Measurements from ENCODE around the gene JAKMIP2. TPM values are rescaled to one million over a fixed set of nuclear protein-coding genes. Genes with fewer than 3 reads are reported as not detected.
A peak's percentile ranks its signal among the peaks of the same experiment; 100 is the strongest.
"Not testable (repeated sequence)": the region's sequence is repeated elsewhere in the genome, so short reads cannot be mapped to it uniquely, and the experiment has no call there.

The JAKMIP2 gene
- total RNA-seq, result not detected in 2 replicates

GRCh38 chr5:147782110-147783028, at the start of gene JAKMIP2:
JAKMIP2 (minus strand) TSS chr5:147782728; CDS start chr5:147671806, 110,922 bp downstream.
- no peak for DNase-seq (ENCODE audit: low read depth in 2 of 2)

DNA sequence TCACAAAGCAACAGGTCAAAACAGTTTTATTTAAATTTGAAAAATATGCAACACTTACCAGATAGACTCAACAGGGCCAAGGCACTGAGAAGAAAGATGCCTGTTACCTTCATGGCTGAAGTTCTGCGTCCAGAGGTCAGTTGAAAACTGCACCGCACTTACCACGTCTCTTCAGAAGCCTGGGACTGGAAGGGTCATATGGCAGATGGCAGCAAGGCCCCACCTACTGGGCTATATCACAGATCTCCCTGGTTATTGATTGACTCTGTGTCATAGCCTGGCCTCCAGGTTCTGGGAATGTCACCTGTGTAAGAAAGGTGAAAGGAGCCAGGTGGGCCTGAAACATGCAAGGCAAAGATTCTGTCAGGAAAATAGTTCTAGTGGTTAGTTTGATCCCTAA, 48.9 kb upstream of the JAKMIP2 start, which contains the start of gene SPINK1:
SPINK1 (minus strand) TSS at position 207 of the 400 bp plus-strand sequence; CDS start at position 113, 94 bp downstream.
- no peak for DNase-seq (ENCODE audit: low read depth in 2 of 2)

- DNase-seq (ENCODE audit: low read depth in 2 of 2), result no peak
These were observed 47.5 kb upstream of the JAKMIP2 start for GRCh38 chr5:147830035-147830434.

DNA sequence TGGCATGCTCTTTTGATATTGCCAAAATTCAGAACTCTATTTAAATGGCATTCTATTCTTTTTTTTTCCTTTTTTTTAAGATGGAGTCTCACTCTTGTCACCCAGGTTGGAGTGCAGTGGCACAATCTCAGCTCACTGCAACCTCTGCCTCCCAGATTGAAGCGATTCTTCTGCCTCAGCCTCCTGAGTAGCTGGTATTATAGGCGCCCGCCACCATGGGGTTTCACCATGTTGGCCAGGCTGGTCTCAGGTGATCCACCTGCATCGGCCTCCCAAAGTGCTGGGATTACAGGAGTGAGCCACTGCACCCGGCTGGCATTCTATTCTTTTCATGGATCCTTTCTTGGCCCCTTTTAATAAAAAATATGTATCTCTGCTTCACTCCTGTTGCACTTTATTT, 44.5 kb upstream of the JAKMIP2 start:
- not testable (repeated sequence) for DNase-seq (ENCODE audit: low read depth in 2 of 2)

DNA sequence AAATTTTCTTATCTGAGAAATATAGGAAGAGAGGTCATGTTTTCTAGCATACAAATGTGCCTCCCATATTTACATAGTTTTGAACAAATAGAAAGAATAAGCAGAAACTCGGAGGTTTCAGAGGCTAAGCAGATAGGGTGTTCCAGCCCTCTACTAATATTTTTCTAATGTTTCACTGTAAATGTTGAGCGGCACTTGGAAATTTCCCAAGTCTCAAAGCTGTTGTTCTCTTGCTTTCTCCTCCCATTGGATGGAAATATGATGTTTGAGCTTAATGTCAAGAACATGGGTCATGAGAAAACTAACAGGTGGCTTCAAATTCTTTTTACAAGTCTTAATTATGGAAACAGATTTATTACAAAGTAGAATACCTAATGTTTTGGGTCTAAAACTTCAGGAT, 43.8 kb upstream of the JAKMIP2 start:
- no peak for DNase-seq (ENCODE audit: low read depth in 2 of 2)

DNA sequence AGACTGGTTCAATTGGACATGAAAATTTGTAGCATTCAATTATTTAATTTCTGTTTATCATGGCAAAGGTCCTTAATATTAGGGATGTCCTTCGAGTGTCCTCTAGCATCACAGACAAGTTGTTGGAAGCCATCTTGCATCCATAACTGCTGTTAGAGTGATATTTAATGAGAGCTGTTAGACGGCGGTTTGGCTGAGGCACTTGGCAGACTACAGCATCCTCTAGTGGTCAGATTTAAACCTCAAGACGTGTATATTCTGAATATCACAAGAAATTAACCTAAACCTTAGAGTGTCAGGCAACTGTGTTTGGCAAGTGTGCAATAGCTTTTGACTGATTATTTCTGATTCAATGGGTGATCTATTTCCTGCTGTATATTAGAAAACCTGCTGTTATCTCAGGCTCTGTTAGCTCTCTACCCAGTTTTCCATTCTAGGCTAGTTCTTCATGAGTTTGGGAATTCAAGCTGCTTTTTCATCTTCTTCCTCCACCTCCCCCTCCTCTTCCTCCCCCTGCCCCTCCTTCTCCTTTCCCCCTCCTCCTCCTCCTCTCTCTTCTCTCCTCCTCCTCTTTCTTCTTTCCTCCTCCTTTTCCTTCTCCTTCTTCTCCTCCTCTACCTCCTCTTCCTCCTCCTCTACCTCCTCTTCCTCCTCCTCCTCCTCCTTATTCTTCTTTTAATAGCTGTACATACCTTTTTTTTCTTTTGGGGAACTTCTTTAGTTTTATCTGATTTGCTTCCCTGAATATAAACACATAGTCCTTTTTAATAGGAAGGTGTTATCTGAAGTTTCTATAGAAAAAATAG, 40.4 kb upstream of the JAKMIP2 start:
- DNase-seq (ENCODE audit: low read depth in 2 of 2), result peak; percentile 67 to 69

DNA sequence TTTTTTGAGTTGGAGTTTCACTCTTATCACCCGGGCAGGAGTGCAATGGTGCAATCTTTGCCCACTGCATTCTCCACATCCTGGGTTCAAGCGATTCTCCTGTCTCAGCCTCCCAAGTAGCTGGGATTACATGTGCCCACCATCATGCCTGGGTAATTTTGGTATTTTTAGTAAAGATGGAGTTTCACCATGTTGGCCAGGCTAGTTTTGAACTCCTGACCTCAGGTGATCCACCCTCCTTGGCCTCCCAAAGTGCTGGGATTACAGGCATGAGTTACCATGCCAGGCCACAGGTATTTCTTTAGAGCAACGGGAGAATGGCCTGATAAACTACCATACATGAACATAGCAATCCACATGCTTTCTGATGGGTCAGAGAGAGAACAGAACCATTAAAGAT, 39.7 kb upstream of the JAKMIP2 start:
- not testable (repeated sequence) for DNase-seq (ENCODE audit: low read depth in 2 of 2)

- no peak for DNase-seq (ENCODE audit: low read depth in 2 of 2)
These were observed 39.2 kb upstream of the JAKMIP2 start for GRCh38 chr5:147821766-147822165.

GRCh38 chr5:147819261-147819770, 36.8 kb upstream of the JAKMIP2 start:
- DNase-seq (ENCODE audit: low read depth in 2 of 2), result no peak

GRCh38 chr5:147818290-147818689, 35.8 kb upstream of the JAKMIP2 start:
- DNase-seq (ENCODE audit: low read depth in 2 of 2), result no peak

- DNase-seq (ENCODE audit: low read depth in 2 of 2), result no peak
These were observed 31.2 kb upstream of the JAKMIP2 start for GRCh38 chr5:147813696-147814095.

DNA sequence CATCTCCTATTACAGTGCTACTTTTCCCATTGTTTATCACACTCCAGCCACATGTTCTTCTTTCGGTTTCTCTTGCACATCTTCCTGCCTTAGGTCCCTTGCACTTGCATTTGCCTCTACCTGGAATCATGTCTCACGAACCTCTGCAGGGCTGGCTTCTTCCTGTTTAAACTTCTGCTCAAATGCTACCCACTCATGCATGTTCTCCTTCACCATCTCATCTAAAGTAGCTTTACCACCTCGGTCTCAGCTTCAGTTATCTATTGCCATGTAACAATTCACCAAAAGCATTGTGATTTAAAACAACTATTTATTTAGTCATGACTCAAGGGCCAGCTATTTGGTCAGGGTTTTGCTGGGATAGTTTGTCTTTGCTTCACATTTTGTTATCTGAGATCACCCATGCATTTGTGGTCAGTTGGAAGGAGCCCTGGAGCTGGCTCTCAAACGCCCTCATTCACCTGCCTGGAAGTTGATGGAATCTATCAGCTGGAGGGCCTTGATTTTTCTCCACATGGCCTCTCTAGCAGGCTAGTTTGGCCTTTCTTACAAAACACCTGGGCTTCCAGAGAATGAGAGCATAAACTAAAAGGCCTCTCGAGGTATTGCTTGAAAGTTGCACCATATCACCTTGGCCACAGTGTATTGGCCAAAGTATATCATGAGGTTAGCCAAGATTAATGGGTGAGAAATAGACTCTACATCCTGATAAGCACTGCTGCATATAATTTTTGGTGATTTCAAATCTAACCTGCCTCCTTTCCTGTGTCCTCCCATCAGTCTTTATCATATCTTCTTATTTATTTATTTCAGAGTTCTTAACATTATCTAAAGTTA, 27.5 kb upstream of the JAKMIP2 start:
- DNase-seq (ENCODE audit: low read depth in 2 of 2), result no peak

- no peak for DNase-seq (ENCODE audit: low read depth in 2 of 2)
These were observed 22.5 kb upstream of the JAKMIP2 start for GRCh38 chr5:147805030-147805454.

- DNase-seq (ENCODE audit: low read depth in 2 of 2), result no peak
These were observed 21.8 kb upstream of the JAKMIP2 start for GRCh38 chr5:147804334-147804733.

GRCh38 chr5:147803926-147804325, 21.4 kb upstream of the JAKMIP2 start:
- no peak for DNase-seq (ENCODE audit: low read depth in 2 of 2)

- DNase-seq (ENCODE audit: low read depth in 2 of 2), result not testable (repeated sequence)
These were observed 20.6 kb upstream of the JAKMIP2 start for GRCh38 chr5:147803161-147803560.

DNA sequence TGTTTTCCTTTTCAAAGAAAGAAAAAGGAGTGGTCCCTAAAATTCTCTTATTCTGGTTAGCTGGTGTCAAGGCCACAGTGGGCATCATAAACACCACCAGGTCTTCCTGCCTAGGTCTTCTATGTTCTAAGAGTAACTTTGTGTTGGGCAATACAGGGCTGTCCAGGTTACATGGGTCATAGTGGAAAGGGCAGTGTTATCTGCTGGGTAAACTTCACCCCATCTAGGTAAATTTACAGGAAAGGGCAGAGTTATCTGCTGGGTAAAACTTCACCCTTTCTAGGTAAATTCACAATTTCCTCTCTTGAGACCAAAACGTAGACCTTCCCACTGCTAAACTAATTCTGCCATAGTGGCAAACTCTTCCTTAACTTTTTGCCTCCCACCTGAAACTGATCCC, 18.9 kb upstream of the JAKMIP2 start:
- DNase-seq (ENCODE audit: low read depth in 2 of 2), result no peak

GRCh38 chr5:147800491-147800890, 18.0 kb upstream of the JAKMIP2 start:
- DNase-seq (ENCODE audit: low read depth in 2 of 2), result no peak

DNA sequence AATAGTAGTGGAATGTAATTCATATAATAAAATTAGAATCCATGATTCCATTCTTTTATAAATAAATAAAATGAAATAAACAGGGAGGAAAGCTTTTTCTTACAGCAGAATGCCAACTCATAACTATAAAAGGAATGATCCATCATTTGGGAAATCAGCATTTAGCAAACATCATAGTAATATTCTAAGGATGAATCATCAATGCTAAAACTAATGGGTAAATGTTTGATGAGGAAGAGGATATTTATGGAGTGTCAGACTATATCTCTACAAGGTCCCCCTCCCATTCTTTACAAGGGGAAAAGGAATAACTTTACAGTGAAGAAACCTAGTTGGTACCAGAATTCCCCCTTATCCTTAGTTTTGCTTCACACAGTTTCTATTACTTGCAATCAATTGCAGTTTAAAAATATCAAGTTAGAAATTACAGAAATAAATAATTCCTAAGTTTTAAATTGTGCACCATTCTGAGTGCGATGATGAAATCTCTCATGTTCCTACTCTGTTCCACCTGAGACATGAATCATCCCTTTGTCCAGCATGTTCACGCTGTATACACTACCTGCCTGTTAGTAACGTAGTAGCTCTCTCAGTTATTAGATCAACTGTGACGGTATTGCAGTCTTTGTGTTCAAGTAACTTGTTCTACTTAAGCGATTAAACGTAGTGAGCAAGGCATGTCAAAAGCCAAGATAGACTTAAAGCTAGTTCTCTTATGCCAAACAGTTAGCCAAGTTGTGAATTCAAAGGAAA, 14.2 kb upstream of the JAKMIP2 start:
- DNase-seq (ENCODE audit: low read depth in 2 of 2), result no peak

GRCh38 chr5:147791181-147791580, 8.7 kb upstream of the JAKMIP2 start:
- DNase-seq (ENCODE audit: low read depth in 2 of 2), result no peak

Measured in lung microvascular endothelial cell (primary cell).